HG02840 (cell line): ENCODE results near the gene USP7.
"Not testable (repeated sequence)": the region's sequence is repeated elsewhere in the genome, so short reads cannot be mapped to it uniquely, and the experiment has no call there.

Source experiments
- ATAC-seq: cut with Tn5 transposase; IDR thresholded peaks from one replicate; pipeline ENCODE4 v1.9.1; 2021; ENCODE audit warnings: mild to moderate bottlenecking, moderate library complexity, moderate number of reproducible peaks; ENCODE audit not compliant: unreplicated experiment, low FRiP score

The USP7 gene

GRCh38 chr16:8975039-8975438 lies 11.3 kb upstream of the USP7 start:
- ATAC-seq: no peak

- ATAC-seq: no peak
Observed at GRCh38 chr16:8972843-8973586, 9.3 kb upstream of the USP7 start.

GRCh38 chr16:8971416-8971815 lies 7.7 kb upstream of the USP7 start:
- no peak for ATAC-seq

- ATAC-seq: not testable (repeated sequence)
Observed at GRCh38 chr16:8969202-8969897, 5.6 kb upstream of the USP7 start.

- not testable (repeated sequence) for ATAC-seq
Observed at GRCh38 chr16:8968054-8968453, 4.3 kb upstream of the USP7 start.

- ATAC-seq: no peak
Observed at GRCh38 chr16:8967132-8967821, 3.6 kb upstream of the USP7 start.

GRCh38 chr16:8966817-8967131 lies 3.1 kb upstream of the USP7 start:
- ATAC-seq: no peak

GRCh38 chr16:8964462-8964861 lies 756 bp upstream of the USP7 start:
- ATAC-seq: peak; percentile 1

- ATAC-seq: peak; percentile 1
Observed at GRCh38 chr16:8963010-8963820, 491 bp downstream of the USP7 start.

GRCh38 chr16:8962393-8963009 lies 1.2 kb downstream of the USP7 start:
- no peak for ATAC-seq

GRCh38 chr16:8961811-8962390 lies 1.8 kb downstream of the USP7 start:
- no peak for ATAC-seq

GRCh38 chr16:8960788-8961109 lies 3.0 kb downstream of the USP7 start:
- no peak for ATAC-seq

- ATAC-seq: no peak
Observed at GRCh38 chr16:8959921-8960787, 3.6 kb downstream of the USP7 start.

GRCh38 chr16:8958344-8959167 lies 5.2 kb downstream of the USP7 start:
- no peak for ATAC-seq

- ATAC-seq: no peak
Observed at GRCh38 chr16:8957509-8958157, 6.1 kb downstream of the USP7 start.

- no peak for ATAC-seq
Observed at GRCh38 chr16:8957063-8957397, 6.7 kb downstream of the USP7 start.

GRCh38 chr16:8956265-8957062 lies 7.2 kb downstream of the USP7 start:
- no peak for ATAC-seq
